Measurements from ENCODE around the gene ADARB1.

Gene ADARB1

GRCh38 chr21:45112371-45112770 is 38.0 kb downstream of the ADARB1 start:
- DNase-seq (no peak), ATAC-seq (ENCODE audit: insufficient read depth, low read depth) (no peak)
- Histone ChIP-seq H3K36me3 (ENCODE audit: insufficient read depth, low read length) (no peaks in the 10 kb centered on the region), H3K9ac (ENCODE audit: low read depth, low read length) (no peak overlapping the region), H3K4me1 (ENCODE audit: insufficient read depth, low read length) (peaks cover 33% of the 10 kb centered on the region), H3K4me3 (ENCODE audit: low read depth in 1 of 2, low read length in 2 of 2) (no peak overlapping the region), H3K4me2 (ENCODE audit: insufficient read depth, low read length) (no peak overlapping the region), H4K20me1 (ENCODE audit: insufficient read depth, low read length) (peaks cover 25% of the 10 kb centered on the region), H3K27ac (ENCODE audit: low read length) (no peak overlapping the region), H2AFZ (ENCODE audit: low read depth, low read length) (no peak overlapping the region), H3K79me2 (ENCODE audit: insufficient read depth, low read length) (peaks cover 29% of the 10 kb centered on the region; the same call in 1 of the 2 replicates), H3K9me3 (ENCODE audit: insufficient read depth, low read length, severe bottlenecking) (no peaks in the 10 kb centered on the region), H3K27me3 (ENCODE audit: insufficient read depth, low read length, poor library complexity) (no peaks in the 10 kb centered on the region)
- TF ChIP-seq CTCF (IDR thresholded peaks at IDR 0.05; ENCODE audit: borderline replicate concordance, extremely low read depth, low read length, poor library complexity, severe bottlenecking), result no peak
- no peak for TF ChIP-seq EZH2 (IDR thresholded peaks at IDR 0.05; ENCODE audit: borderline replicate concordance, low read depth, low read length, severe bottlenecking)

GRCh38 chr21:45113543-45113942 is 39.2 kb downstream of the ADARB1 start:
- no peaks in the 10 kb centered on the region for H3K9me3 ChIP-seq (ENCODE audit: insufficient read depth, low read length, severe bottlenecking)
- H3K27me3 ChIP-seq (ENCODE audit: insufficient read depth, low read length, poor library complexity), result no peaks in the 10 kb centered on the region
- no peak for TF ChIP-seq CTCF (IDR thresholded peaks at IDR 0.05; ENCODE audit: borderline replicate concordance, extremely low read depth, low read length, poor library complexity, severe bottlenecking)
- no peak for TF ChIP-seq EZH2 (IDR thresholded peaks at IDR 0.05; ENCODE audit: borderline replicate concordance, low read depth, low read length, severe bottlenecking)
- H3K9ac ChIP-seq (ENCODE audit: low read depth, low read length), result no peak overlapping the region
- H3K79me2 ChIP-seq (ENCODE audit: insufficient read depth, low read length), result peaks cover 27% of the 10 kb centered on the region; the same call in 1 of the 2 replicates
- H4K20me1 ChIP-seq (ENCODE audit: insufficient read depth, low read length), result peaks cover 25% of the 10 kb centered on the region
- H3K36me3 ChIP-seq (ENCODE audit: insufficient read depth, low read length), result no peaks in the 10 kb centered on the region
- no peak overlapping the region for H2AFZ ChIP-seq (ENCODE audit: low read depth, low read length)
- DNase-seq (no peak), ATAC-seq (ENCODE audit: insufficient read depth, low read depth) (no peak)
- H3K4me3 ChIP-seq (ENCODE audit: low read depth in 1 of 2, low read length in 2 of 2), result no peak overlapping the region
- no peak overlapping the region for H3K27ac ChIP-seq (ENCODE audit: low read length)
- H3K4me2 ChIP-seq (ENCODE audit: insufficient read depth, low read length), result no peak overlapping the region
- H3K4me1 ChIP-seq (ENCODE audit: insufficient read depth, low read length), result peaks cover 31% of the 10 kb centered on the region

GRCh38 chr21:45114072-45114471 is 39.7 kb downstream of the ADARB1 start:
- no peak for DNase-seq
- TF ChIP-seq CTCF (IDR thresholded peaks at IDR 0.05; ENCODE audit: borderline replicate concordance, extremely low read depth, low read length, poor library complexity, severe bottlenecking) (no peak), EZH2 (IDR thresholded peaks at IDR 0.05; ENCODE audit: borderline replicate concordance, low read depth, low read length, severe bottlenecking) (no peak)
- H4K20me1 ChIP-seq (ENCODE audit: insufficient read depth, low read length), result peaks cover 22% of the 10 kb centered on the region

GRCh38 chr21:45114475-45114874 is 40.1 kb downstream of the ADARB1 start:
- Histone ChIP-seq H3K27ac (ENCODE audit: low read length) (no peak overlapping the region), H3K4me1 (ENCODE audit: insufficient read depth, low read length) (peaks cover 21% of the 10 kb centered on the region), H3K36me3 (ENCODE audit: insufficient read depth, low read length) (no peaks in the 10 kb centered on the region), H3K79me2 (ENCODE audit: insufficient read depth, low read length) (peaks cover 21% of the 10 kb centered on the region), H3K9ac (ENCODE audit: low read depth, low read length) (no peak overlapping the region), H3K27me3 (ENCODE audit: insufficient read depth, low read length, poor library complexity) (no peaks in the 10 kb centered on the region), H3K4me3 (ENCODE audit: low read depth in 1 of 2, low read length in 2 of 2) (no peak overlapping the region), H3K9me3 (ENCODE audit: insufficient read depth, low read length, severe bottlenecking) (no peaks in the 10 kb centered on the region), H3K4me2 (ENCODE audit: insufficient read depth, low read length) (no peak overlapping the region), H2AFZ (ENCODE audit: low read depth, low read length) (no peak overlapping the region), H4K20me1 (ENCODE audit: insufficient read depth, low read length) (peaks cover 22% of the 10 kb centered on the region)
- TF ChIP-seq CTCF (IDR thresholded peaks at IDR 0.05; ENCODE audit: borderline replicate concordance, extremely low read depth, low read length, poor library complexity, severe bottlenecking) (no peak), EZH2 (IDR thresholded peaks at IDR 0.05; ENCODE audit: borderline replicate concordance, low read depth, low read length, severe bottlenecking) (no peak)
- no peak for ATAC-seq (ENCODE audit: insufficient read depth, low read depth)
- no peak for DNase-seq

More at GRCh38 chr21:45114072-45114471, 39.7 kb downstream of the ADARB1 start:
- H3K9ac ChIP-seq (ENCODE audit: low read depth, low read length), result no peak overlapping the region
- H2AFZ ChIP-seq (ENCODE audit: low read depth, low read length), result no peak overlapping the region
- no peak overlapping the region for H3K27ac ChIP-seq (ENCODE audit: low read length)
- H3K4me3 ChIP-seq (ENCODE audit: low read depth in 1 of 2, low read length in 2 of 2), result no peak overlapping the region
- H3K27me3 ChIP-seq (ENCODE audit: insufficient read depth, low read length, poor library complexity), result no peaks in the 10 kb centered on the region
- H3K36me3 ChIP-seq (ENCODE audit: insufficient read depth, low read length), result no peaks in the 10 kb centered on the region
- no peak for ATAC-seq (ENCODE audit: insufficient read depth, low read depth)
- peaks cover 25% of the 10 kb centered on the region for H3K4me1 ChIP-seq (ENCODE audit: insufficient read depth, low read length)
- H3K4me2 ChIP-seq (ENCODE audit: insufficient read depth, low read length), result no peak overlapping the region
- H3K9me3 ChIP-seq (ENCODE audit: insufficient read depth, low read length, severe bottlenecking), result no peaks in the 10 kb centered on the region
- H3K79me2 ChIP-seq (ENCODE audit: insufficient read depth, low read length), result peaks cover 23% of the 10 kb centered on the region
